GM06990 (cell line): ENCODE data around the gene ATAT1.
A peak's percentile ranks its signal among the peaks of the same experiment; 100 is the strongest.

Source experiments
- DNase-seq: peaks from one replicate; pipeline ENCODE4 v3.0.0-alpha.2; 2011; ENCODE audit not compliant: insufficient read length; ENCODE audit errors: extremely low read depth
- H3K27me3 ChIP-seq: replicated peaks from 2 replicates; pipeline ENCODE4 v1.6.0; 2011; ENCODE audit warnings: low read length; ENCODE audit not compliant: control insufficient read depth, insufficient read depth
- H3K36me3 ChIP-seq: 2 replicates; pipeline ENCODE4 v1.5.1; 2011; ENCODE audit warnings: low read length; ENCODE audit not compliant: control insufficient read depth, insufficient read depth
- H3K4me3 ChIP-seq: replicated peaks from 2 replicates; pipeline ENCODE4 v1.5.1; 2011; ENCODE audit warnings: low read depth, mild to moderate bottlenecking, control low read depth, low read length
- TF ChIP-seq, protein P1 (sequence below): IDR thresholded peaks from 2 replicates; pipeline ENCODE4 v1.5.1; 2011; ENCODE audit warnings: low read length, control low read depth, mild to moderate bottlenecking, inconsistent platforms; ENCODE audit not compliant: insufficient read depth, poor library complexity, severe bottlenecking

The ATAT1 gene

DNA sequence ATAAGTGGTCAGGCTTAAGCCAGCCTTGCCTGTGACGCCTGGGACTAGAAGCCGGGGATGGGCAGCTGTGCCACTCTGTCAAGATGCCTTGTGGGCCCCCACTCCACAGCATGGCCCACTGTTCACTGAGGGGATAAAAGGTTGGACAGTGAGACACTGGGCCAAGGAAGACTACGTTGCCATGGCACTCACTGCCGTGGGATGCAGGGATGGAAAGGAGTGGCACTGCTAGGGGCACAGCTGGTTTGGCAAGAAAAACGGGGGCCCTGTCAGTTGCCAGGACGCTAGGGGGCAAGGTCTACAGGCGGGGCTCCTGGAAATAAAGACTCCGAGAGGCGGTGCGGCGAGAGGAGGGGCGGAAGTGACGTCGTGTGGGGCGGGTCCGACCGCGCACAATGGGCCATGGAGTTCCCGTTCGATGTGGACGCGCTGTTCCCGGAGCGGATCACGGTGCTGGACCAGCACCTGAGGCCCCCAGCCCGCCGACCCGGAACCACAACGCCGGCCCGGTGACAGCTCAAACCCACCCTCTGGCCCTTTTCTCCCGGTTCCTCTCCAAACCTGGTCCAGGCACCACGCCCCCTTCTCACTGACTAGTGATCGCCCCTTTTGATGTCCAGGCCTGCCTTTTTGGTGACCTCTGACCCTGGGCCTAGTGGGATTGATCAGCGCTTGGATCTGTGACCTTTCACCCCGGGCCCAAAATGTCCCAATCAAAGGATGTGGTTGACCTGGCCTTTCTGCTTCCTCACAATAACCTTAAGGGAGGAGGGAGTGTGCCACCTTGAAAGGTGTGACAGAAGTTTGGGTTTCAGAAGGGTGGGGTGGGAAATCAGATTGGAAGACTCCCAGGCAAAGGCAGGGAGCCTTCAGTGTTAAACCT, at the start of gene ATAT1:
ATAT1 (plus strand) TSS at position 391 of the 883 bp plus-strand sequence.
- peak; percentile 84 for DNase-seq
- H3K36me3 ChIP-seq: peaks cover 11% of the 10 kb centered on the region
- H3K4me3 ChIP-seq: peak within 1 kb of the TSS; percentile 73

DNA sequence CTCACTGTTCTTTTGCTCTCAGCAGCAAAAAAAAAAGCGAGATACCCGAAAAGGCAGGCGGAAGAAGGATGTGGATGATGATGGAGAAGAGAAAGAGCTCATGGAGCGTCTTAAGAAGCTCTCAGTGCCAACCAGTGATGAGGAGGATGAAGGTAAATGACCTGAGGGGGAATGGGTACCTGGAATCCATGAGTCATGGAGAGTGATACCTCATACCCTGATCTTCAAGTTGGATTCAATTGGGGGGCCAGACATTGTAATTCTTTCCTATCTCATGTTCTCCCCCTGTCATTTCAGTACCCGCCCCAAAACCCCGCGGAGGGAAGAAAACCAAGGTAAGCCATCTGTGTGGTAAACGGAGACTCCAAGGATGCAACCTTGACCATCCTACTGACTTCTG, 48.6 kb upstream of the ATAT1 start:
- Histone ChIP-seq H3K4me3 (no peak overlapping the region), H3K27me3 (no peaks in the 10 kb centered on the region), H3K36me3 (peaks cover 20% of the 10 kb centered on the region)
- TF ChIP-seq, protein P1, sequence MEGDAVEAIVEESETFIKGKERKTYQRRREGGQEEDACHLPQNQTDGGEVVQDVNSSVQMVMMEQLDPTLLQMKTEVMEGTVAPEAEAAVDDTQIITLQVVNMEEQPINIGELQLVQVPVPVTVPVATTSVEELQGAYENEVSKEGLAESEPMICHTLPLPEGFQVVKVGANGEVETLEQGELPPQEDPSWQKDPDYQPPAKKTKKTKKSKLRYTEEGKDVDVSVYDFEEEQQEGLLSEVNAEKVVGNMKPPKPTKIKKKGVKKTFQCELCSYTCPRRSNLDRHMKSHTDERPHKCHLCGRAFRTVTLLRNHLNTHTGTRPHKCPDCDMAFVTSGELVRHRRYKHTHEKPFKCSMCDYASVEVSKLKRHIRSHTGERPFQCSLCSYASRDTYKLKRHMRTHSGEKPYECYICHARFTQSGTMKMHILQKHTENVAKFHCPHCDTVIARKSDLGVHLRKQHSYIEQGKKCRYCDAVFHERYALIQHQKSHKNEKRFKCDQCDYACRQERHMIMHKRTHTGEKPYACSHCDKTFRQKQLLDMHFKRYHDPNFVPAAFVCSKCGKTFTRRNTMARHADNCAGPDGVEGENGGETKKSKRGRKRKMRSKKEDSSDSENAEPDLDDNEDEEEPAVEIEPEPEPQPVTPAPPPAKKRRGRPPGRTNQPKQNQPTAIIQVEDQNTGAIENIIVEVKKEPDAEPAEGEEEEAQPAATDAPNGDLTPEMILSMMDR: no peak
- DNase-seq: no peak

More for the DNA sequence above, at the start of gene ATAT1:
- TF ChIP-seq, protein P1: peak; percentile 55
- no peaks in the 10 kb centered on the region for H3K27me3 ChIP-seq

DNA sequence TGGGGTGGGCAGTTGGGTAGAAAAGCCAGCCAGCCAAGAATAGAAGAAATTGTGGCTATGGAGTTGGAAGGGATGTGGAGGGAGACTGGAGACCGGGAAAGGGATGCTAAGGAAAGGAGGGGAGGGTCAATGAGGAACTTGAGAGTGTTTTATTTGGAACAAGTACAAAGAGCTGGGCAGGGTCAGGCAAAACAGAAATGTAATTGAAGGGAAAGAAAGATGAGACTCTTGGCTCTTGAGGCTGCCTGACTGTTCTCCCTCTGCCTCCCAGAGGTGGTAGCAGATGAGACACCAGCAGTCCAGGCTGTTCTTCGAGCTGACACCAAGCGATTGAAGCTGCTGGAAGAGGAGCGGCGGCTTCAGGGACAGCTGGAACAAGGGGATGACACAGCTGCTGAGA, 42.8 kb upstream of the ATAT1 start:
- no peaks in the 10 kb centered on the region for H3K27me3 ChIP-seq
- peaks cover 38% of the 10 kb centered on the region for H3K36me3 ChIP-seq
- no peak for DNase-seq
- TF ChIP-seq, protein P1: no peak
- H3K4me3 ChIP-seq: no peak overlapping the region

DNA sequence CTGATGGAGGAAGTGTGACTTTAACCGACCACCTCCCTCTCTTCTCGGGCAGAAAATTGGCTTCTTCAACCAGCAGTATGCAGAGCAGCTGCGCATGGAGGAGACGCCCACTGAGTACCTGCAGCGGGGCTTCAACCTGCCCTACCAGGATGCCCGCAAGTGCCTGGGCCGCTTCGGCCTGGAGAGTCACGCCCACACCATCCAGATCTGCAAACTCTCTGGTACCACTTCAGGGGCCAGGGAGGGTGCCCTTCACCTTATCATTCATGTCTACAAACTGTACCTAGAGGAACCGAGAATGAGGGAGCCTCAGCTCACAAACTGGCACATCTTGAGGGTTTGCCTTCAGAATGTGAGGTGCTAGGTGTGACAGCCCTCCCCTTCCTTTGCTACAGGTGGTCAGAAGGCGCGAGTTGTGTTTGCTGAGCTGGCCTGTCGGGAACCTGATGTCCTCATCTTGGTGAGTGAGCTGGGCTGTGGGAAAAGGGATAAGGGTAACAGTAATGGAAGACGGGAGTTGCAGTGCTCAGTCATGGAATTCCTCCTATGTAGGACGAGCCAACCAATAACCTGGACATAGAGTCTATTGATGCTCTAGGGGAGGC, 36.8 kb upstream of the ATAT1 start:
- DNase-seq: no peak
- peaks cover 41% of the 10 kb centered on the region for H3K36me3 ChIP-seq
- no peaks in the 10 kb centered on the region for H3K27me3 ChIP-seq
- no peak overlapping the region for H3K4me3 ChIP-seq
- TF ChIP-seq, protein P1: no peak

DNA sequence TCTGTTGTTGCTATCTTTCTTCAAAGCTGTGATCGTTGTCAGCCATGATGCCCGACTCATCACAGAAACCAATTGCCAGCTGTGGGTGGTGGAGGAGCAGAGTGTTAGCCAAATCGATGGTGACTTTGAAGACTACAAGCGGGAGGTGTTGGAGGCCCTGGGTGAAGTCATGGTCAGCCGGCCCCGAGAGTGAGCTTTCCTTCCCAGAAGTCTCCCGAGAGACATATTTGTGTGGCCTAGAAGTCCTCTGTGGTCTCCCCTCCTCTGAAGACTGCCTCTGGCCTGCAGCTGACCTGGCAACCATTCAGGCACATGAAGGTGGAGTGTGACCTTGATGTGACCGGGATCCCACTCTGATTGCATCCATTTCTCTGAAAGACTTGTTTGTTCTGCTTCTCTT, 36.2 kb upstream of the ATAT1 start:
- peaks cover 36% of the 10 kb centered on the region for H3K36me3 ChIP-seq
- TF ChIP-seq, protein P1: no peak
- no peak for DNase-seq

More for the DNA sequence above, 36.2 kb upstream of the ATAT1 start:
- no peaks in the 10 kb centered on the region for H3K27me3 ChIP-seq
- H3K4me3 ChIP-seq: no peak overlapping the region
